Colonic mucosa (tissue), 4 donors: ENCODE data around the gene UBE4B. TPM values are rescaled to one million over a fixed set of nuclear protein-coding genes. Genes with fewer than 3 reads are reported as not detected.
"Not testable (repeated sequence)": the region's sequence is repeated elsewhere in the genome, so short reads cannot be mapped to it uniquely, and the experiment has no call there.

Experiments used
- DNase-seq: peaks from one replicate; pipeline ENCODE4 v3.0.0-alpha.2; 2020
- H3K27ac ChIP-seq: fragments of 200-600 bp; one replicate; pipeline ENCODE4 v1.8.0; 2021
- H3K27me3 ChIP-seq: fragments of 200-600 bp; one replicate; pipeline ENCODE4 v1.8.0; 2021
- H3K36me3 ChIP-seq: fragments of 200-600 bp; one replicate; pipeline ENCODE4 v1.8.0; 2021
- H3K4me1 ChIP-seq: fragments of 200-600 bp; one replicate; pipeline ENCODE4 v1.8.0; 2021; ENCODE audit warnings: mild to moderate bottlenecking
- H3K4me3 ChIP-seq: fragments of 200-600 bp; one replicate; pipeline ENCODE4 v1.8.0; 2021
- H3K9ac ChIP-seq, 2 donors: one replicate each; pipeline ENCODE4 v1.7.0; 2013; ENCODE audit warnings: control low read depth in 2 of 2, low read depth in 2 of 2, low read length in 2 of 2
- H3K9me3 ChIP-seq: fragments of 200-600 bp; one replicate; pipeline ENCODE4 v1.8.0; 2021
- CTCF ChIP-seq: fragments of 200-600 bp; IDR thresholded peaks from one replicate; pipeline ENCODE4 v1.8.0; 2022; ENCODE audit warnings: antibody characterized with exemption, mild to moderate bottlenecking
- intact Hi-C: fragments of 100-400 bp; cut with DNase I; formaldehyde crosslinking; loops from one replicate; pipeline ENCODE4 v1.14.1; 2022
- total RNA-seq, 2 donors: library from RNA; stranded (reverse); fragmentation: NEBNext Ultra II Directional in 1 of 2; extraction: Animal tissue kit (Norgen Biotek cat#: 25700) in 1 of 2; gene quantifications; one replicate each; pipeline ENCODE4 v1.2.1, GENCODE V29; 2021
- donor health status: healthy.
- donor health status: DM: no; HTN: no; CAD: no.
- donor health status: DM: no; HTN: no; CAD: no.

UBE4B gene
- total RNA-seq, 2 donors from 2014 or later: 34.6 to 40.9 TPM

GRCh38 chr1:10065760-10066159 is 33.0 kb downstream of the UBE4B start:
- Histone ChIP-seq H3K27me3 (no peaks in the 10 kb centered on the region), H3K9me3 (no peaks in the 10 kb centered on the region), H3K4me1 (no peaks in the 10 kb centered on the region), H3K9ac (no peak overlapping the region), H3K27ac (no peak overlapping the region), H3K4me3 (no peak overlapping the region), H3K36me3 (no peaks in the 10 kb centered on the region)
- intact Hi-C loops: no loop called here
- DNase-seq: no peak
- no peak for TF ChIP-seq CTCF

GRCh38 chr1:10068605-10069294 is 36.0 kb downstream of the UBE4B start:
- Histone ChIP-seq H3K9me3 (no peaks in the 10 kb centered on the region), H3K27ac (no peak overlapping the region), H3K27me3 (no peaks in the 10 kb centered on the region), H3K9ac (no peak overlapping the region), H3K36me3 (no peaks in the 10 kb centered on the region), H3K4me3 (no peak overlapping the region), H3K4me1 (no peaks in the 10 kb centered on the region)
- TF ChIP-seq CTCF: no peak
- intact Hi-C loops: no loop called here
- no peak for DNase-seq

- intact Hi-C loops: no loop called here
- no peak for TF ChIP-seq CTCF
- H3K27me3 ChIP-seq: no peaks in the 10 kb centered on the region
- DNase-seq: no peak
- no peak overlapping the region for H3K9ac ChIP-seq
- H3K27ac ChIP-seq: no peak overlapping the region
- no peak overlapping the region for H3K4me3 ChIP-seq
- H3K36me3 ChIP-seq: no peaks in the 10 kb centered on the region
- H3K4me1 ChIP-seq: no peaks in the 10 kb centered on the region
- H3K9me3 ChIP-seq: no peaks in the 10 kb centered on the region
Observed at GRCh38 chr1:10070206-10070605, 37.4 kb downstream of the UBE4B start.

GRCh38 chr1:10071640-10072039 is 38.9 kb downstream of the UBE4B start:
- no peaks in the 10 kb centered on the region for H3K27me3 ChIP-seq
- intact Hi-C loops: no loop called here
- H3K4me1 ChIP-seq: no peaks in the 10 kb centered on the region
- no peaks in the 10 kb centered on the region for H3K9me3 ChIP-seq
- no peak overlapping the region for H3K4me3 ChIP-seq
- no peak overlapping the region for H3K9ac ChIP-seq
- TF ChIP-seq CTCF: no peak
- H3K36me3 ChIP-seq: no peaks in the 10 kb centered on the region
- no peak overlapping the region for H3K27ac ChIP-seq
- DNase-seq: no peak

- not testable (repeated sequence) for H3K36me3 ChIP-seq, DNase-seq, H3K27me3 ChIP-seq
Observed at GRCh38 chr1:10073371-10073770, 40.6 kb downstream of the UBE4B start.

GRCh38 chr1:10074059-10074851 is 41.5 kb downstream of the UBE4B start:
- no peaks in the 10 kb centered on the region for H3K4me1 ChIP-seq
- no peaks in the 10 kb centered on the region for H3K9me3 ChIP-seq
- H3K4me3 ChIP-seq: no peak overlapping the region
- intact Hi-C loops: no loop called here
- no peaks in the 10 kb centered on the region for H3K36me3 ChIP-seq
- DNase-seq: peak; percentile 26
- H3K27ac ChIP-seq: no peak overlapping the region
- no peaks in the 10 kb centered on the region for H3K27me3 ChIP-seq
- no peak overlapping the region for H3K9ac ChIP-seq
- no peak for TF ChIP-seq CTCF

More at GRCh38 chr1:10073371-10073770, 40.6 kb downstream of the UBE4B start:
- intact Hi-C loops, H3K4me1 ChIP-seq, H3K4me3 ChIP-seq, H3K9me3 ChIP-seq, H3K9ac ChIP-seq, H3K27ac ChIP-seq: not testable (repeated sequence)
